Neural crest cell (in vitro differentiated cells): ENCODE results near the gene GLIS1. TPM values are rescaled to one million over a fixed set of nuclear protein-coding genes. Genes with fewer than 3 reads are reported as not detected.

ENCODE experiments used
- DNase-seq: peaks from one replicate; pipeline ENCODE4 v3.0.0; 2021; ENCODE audit warnings: low read depth, mixed read lengths, low spot score
- H3K27ac Mint-ChIP-seq: one replicate; pipeline ENCODE4 v1.8.0; 2021; ENCODE audit warnings: mild to moderate bottlenecking, mixed read lengths; ENCODE audit not compliant: unreplicated experiment
- H3K27me3 Mint-ChIP-seq: 2 replicates; pipeline ENCODE4 v1.8.0; 2021; ENCODE audit warnings: low read depth, mild to moderate bottlenecking, mixed read lengths
- H3K36me3 Mint-ChIP-seq: 2 replicates; pipeline ENCODE4 v1.8.0; 2021; ENCODE audit warnings: low read depth, mild to moderate bottlenecking, mixed read lengths
- H3K4me1 Mint-ChIP-seq: 2 replicates; pipeline ENCODE4 v1.8.0; 2021; ENCODE audit warnings: mixed read lengths
- H3K4me3 Mint-ChIP-seq: one replicate; pipeline ENCODE4 v1.8.0; 2021; ENCODE audit warnings: mild to moderate bottlenecking, mixed read lengths
- H3K9me3 Mint-ChIP-seq: 2 replicates; pipeline ENCODE4 v1.8.0; 2021; ENCODE audit warnings: mixed read lengths
- CTCF ChIP-seq: fragments of 200-600 bp; sonication (generic); conservative IDR thresholded peaks from 2 replicates; pipeline ENCODE4 v1.5.0; 2021; ENCODE audit warnings: antibody characterized with exemption, mild to moderate bottlenecking
- total RNA-seq: library from RNA; stranded (reverse); gene quantifications from 2 replicates; pipeline ENCODE4 v1.2.1, GENCODE V29; 2021

Gene GLIS1
- total RNA-seq, 1 donor from 2014 or later, result not detected

- no peak for TF ChIP-seq CTCF
- Mint-ChIP-seq H3K4me1 (peaks cover 4% of the 10 kb centered on the region), H3K36me3 (no peaks in the 10 kb centered on the region), H3K4me3 (no peak overlapping the region), H3K27ac (no peak overlapping the region), H3K9me3 (no peaks in the 10 kb centered on the region), H3K27me3 (peaks cover 9% of the 10 kb centered on the region)
- no peak for DNase-seq
Observed at GRCh38 chr1:53481456-53481855, 257.5 kb downstream of the GLIS1 start.

- Mint-ChIP-seq H3K4me3 (no peak overlapping the region), H3K27me3 (peaks cover 4% of the 10 kb centered on the region), H3K36me3 (no peaks in the 10 kb centered on the region), H3K4me1 (peaks cover 10% of the 10 kb centered on the region), H3K27ac (no peak overlapping the region), H3K9me3 (no peaks in the 10 kb centered on the region)
- TF ChIP-seq CTCF, result no peak
- DNase-seq, result no peak
Observed at GRCh38 chr1:53480678-53481077, 258.3 kb downstream of the GLIS1 start.

- TF ChIP-seq CTCF, result no peak
- no peaks in the 10 kb centered on the region for H3K9me3 Mint-ChIP-seq
- H3K36me3 Mint-ChIP-seq, result no peaks in the 10 kb centered on the region
- no peaks in the 10 kb centered on the region for H3K27me3 Mint-ChIP-seq
- H3K4me1 Mint-ChIP-seq, result peaks cover 6% of the 10 kb centered on the region
- H3K4me3 Mint-ChIP-seq, result no peak overlapping the region
- DNase-seq, result no peak
- H3K27ac Mint-ChIP-seq, result no peak overlapping the region
Observed at GRCh38 chr1:53478502-53478818, 260.5 kb downstream of the GLIS1 start.

GRCh38 chr1:53477651-53478501 is 261.1 kb downstream of the GLIS1 start:
- no peak for TF ChIP-seq CTCF
- Mint-ChIP-seq H3K4me1 (peaks cover 6% of the 10 kb centered on the region), H3K27me3 (no peaks in the 10 kb centered on the region), H3K27ac (no peak overlapping the region), H3K4me3 (no peak overlapping the region), H3K9me3 (no peaks in the 10 kb centered on the region), H3K36me3 (no peaks in the 10 kb centered on the region)
- DNase-seq, result no peak

- no peak for DNase-seq
- TF ChIP-seq CTCF, result no peak
- no peaks in the 10 kb centered on the region for H3K27me3 Mint-ChIP-seq
- H3K9me3 Mint-ChIP-seq, result no peaks in the 10 kb centered on the region
- no peak overlapping the region for H3K4me3 Mint-ChIP-seq
- peaks cover 6% of the 10 kb centered on the region for H3K4me1 Mint-ChIP-seq
- no peaks in the 10 kb centered on the region for H3K36me3 Mint-ChIP-seq
- H3K27ac Mint-ChIP-seq, result no peak overlapping the region
Observed at GRCh38 chr1:53476579-53476978, 262.4 kb downstream of the GLIS1 start.
